Measurements from ENCODE around the gene DPP7.

The DPP7 gene

GRCh38 chr9:137110147-137110910, 4.2 kb downstream of the DPP7 start:
- DNase-seq = no peak

DNA sequence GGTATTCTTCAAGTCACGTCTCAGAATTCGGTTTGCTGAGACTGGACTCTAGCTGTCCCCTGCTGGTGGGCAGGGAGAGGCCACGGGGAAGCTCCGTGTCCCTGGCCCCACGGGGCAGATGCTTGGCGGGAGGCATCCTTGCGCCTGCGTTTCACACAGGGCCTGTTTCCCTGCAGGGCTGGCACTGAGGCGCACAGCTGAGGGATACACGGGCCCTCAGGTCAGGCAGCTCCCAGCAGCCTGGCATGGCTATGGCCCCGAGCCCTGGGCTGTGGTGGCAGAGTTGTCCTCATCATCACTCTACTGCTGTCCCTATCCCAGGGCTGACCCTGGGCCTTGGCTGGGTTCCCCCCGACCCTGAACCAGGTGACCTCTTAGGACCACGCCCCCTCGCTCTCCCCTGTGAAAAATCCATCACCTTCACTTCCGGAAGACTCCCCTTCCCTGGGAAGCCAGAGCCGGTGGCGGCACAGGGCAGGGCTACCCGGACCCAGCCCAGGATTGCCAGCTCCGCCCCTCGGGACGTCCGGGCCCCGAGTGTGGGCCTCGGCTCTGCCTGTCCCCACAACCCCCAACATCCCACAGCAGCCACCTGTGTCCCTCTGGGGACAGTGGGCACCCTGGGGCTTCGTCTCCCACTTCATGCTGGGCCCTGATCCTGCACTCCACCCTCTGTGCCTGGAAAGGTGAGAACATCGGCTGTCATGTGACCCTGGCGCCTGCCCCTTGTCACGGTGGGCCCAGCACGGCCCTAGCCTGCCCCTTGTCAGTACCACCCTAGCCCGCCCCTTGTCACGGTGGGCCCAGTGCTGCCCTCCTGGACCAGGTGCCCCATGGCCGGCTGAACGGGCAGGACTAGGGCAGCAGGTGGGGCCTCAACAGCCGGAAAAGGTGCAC, 5.0 kb downstream of the DPP7 start:
- no peak for DNase-seq

DNA sequence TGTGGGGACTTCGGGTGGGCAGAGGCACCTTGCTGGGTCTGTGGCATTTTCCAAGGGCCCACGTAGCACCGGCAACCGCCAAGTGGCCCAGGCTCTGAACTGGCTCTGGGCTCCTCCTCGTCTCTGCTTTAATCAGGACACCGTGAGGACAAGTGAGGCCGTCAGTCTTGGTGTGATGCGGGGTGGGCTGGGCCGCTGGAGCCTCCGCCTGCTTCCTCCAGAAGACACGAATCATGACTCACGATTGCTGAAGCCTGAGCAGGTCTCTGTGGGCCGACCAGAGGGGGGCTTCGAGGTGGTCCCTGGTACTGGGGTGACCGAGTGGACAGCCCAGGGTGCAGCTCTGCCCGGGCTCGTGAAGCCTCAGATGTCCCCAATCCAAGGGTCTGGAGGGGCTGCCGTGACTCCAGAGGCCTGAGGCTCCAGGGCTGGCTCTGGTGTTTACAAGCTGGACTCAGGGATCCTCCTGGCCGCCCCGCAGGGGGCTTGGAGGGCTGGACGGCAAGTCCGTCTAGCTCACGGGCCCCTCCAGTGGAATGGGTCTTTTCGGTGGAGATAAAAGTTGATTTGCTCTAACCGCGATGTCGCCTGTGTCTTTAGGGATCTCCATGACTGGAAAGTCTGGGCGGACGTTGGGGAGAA, 5.8 kb downstream of the DPP7 start:
- no peak for DNase-seq

DNA sequence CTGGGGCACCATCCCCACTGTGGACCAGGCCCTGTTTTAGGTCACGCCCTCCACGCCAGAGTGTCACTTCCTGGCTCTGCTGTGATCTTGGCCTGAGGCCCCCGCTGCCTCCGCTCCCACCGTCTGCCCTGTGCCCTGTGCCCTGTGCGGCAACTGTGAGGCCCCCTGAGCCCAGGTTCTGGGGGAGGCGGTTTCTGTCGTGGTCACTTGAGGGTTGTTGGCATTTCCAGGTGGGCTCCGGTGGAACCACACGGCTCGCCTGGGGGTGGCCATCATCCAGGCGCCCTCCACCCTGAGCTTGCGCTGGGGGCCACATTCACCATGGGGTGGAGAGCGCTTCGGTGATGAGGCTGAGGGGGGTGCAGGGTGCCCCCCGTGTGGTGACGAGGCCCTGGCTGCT, 6.6 kb downstream of the DPP7 start:
- no peak for DNase-seq

DNA sequence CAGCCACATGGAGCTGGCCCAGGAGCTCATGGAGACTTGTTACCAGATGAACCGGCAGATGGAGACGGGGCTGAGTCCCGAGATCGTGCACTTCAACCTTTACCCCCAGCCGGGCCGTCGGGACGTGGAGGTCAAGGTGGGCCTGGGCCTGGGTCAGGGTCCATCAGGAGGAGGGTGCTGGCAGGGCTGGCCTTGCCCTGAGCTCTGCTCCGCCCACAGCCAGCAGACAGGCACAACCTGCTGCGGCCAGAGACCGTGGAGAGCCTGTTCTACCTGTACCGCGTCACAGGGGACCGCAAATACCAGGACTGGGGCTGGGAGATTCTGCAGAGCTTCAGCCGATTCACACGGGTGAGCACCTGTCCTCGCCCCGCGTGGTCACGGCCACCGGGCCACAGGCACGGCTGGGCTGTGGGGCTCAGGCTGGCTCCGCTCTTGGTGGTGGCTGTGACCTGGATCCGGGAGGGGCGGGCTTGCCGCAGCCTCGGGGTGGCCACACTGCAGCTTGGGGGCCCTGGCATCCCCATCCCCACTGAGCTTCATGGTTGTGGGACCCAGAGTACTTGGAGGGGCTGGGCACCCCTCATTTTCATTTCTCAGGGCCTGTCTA, 7.1 kb downstream of the DPP7 start:
- no peak for DNase-seq

DNA sequence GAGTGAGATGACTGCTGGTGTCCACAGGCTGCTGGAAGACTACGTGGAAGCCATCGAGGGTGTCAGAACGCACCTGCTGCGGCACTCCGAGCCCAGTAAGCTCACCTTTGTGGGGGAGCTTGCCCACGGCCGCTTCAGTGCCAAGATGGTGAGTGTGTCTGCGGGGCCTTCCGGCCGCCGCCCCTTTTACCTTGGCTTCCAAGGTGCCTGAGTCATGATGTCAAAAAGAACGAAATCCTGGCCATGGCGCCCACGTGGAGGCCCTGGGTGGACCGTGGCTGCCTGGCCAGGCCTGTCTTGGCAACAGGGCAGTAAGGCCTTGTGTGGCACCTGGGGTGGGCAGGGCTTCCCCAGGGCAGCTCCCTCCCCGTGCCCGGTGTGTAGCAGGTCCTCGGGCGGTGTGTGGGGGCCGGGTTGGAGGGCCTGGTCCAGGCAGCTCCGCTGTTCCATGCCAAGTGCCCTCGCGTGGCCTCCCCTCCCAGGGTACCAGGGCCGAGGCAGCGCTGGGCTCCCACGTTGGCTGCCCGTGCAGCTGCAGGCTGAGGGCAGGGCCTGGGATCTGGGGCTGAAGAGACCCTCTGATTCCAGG, 7.8 kb downstream of the DPP7 start:
- DNase-seq = no peak

- no peak for DNase-seq
These were observed 8.5 kb downstream of the DPP7 start for GRCh38 chr9:137105814-137106661.

DNA sequence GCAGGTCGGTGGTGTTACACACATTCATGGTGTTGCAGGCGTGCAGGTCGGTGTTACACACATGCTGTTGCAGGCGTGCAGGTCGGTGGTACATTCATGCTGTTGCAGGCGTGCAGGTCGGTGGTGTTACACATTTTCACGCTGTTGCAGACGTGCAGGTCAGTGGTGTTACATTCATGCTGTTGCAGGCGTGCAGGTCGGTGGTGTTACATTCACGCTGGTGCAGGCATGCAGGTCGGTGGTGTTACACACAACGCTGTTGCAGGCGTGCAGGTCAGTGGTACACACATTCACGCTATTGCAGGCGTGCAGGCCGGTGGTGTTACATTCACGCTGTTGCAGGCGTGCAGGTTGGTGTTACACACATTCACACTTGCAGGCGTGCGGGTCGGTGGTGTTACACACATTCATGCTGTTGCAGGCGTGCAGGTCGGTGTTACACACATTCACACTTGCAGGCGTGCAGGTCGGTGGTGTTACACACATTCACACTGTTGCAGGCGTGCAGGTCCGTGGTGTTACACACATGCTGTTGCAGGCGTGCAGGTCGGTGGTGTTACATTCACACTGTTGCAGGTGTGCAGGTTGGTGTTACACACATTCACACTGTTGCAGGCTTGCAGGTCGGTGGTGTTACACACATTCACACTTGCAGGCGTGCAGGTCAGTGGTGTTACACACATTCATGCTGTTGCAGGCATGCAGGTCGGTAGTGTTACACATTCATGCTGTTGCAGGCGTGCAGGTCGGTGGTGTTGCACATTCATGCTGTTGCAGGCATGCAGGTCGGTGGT, 11.1 kb downstream of the DPP7 start:
- DNase-seq = no peak

DNA sequence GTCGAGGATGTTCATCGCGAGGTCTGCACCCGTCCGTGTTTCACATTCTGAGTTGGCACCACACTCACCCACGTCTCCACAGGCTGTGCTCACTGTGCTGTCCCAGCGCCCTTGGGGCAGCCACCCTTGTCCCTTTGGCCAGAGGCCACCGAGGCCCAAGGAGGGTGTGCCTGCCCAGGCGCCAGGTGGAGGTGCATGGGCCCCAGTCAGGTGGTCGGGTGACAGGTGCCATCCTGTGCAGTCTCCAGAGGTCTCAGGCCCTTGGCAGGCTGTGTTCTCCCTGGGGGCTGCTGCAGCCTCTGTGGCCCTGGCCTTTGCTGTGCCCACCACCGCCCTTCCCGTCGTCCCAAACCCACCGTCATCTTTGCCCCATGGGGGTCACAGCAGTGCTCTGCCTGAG, 15.3 kb downstream of the DPP7 start:
- no peak for DNase-seq

- DNase-seq = no peak
These were observed 16.6 kb downstream of the DPP7 start for GRCh38 chr9:137097761-137098462.

GRCh38 chr9:137096785-137097546, 17.6 kb downstream of the DPP7 start:
- no peak for DNase-seq

DNA sequence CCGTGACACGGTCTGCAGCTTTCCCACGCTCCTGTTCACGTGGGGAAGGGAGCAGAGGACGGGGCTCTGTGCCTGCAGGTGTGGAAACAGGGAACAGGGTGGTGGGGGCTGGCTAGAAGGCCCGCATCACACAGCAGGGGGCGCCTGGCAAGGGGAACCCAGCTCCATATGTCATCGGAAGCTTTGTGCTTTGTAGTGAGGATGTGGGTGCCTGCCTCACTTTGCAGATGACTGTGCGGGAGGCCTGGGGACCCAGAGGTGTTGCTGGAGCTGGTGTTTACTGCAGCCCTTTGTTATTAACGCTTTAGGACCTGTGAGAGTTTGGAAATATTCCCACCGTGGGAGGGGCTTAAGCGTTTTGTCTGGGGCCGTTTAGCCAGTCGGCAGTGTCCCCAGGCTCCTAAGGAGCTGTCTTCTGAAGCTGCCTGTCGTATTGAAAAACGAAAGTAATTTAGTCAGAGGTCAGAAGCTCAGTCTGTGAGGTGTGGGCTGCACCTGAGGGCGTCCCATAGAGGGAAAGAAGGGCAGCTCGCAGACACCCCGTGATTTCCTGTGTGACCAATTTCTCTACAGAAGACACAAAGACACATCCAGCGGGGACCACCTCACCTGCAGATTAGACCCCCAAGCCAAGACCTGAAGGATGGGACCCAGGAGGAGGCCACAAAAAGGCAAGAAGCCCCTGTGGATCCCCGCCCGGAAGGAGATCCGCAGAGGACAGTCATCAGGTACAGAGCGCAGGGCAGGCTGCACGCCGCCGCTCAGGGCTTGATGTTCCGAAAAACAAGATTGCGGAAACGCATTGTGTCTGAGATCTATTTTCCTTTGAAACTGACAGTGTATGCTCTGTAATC, 18.6 kb downstream of the DPP7 start:
- no peak for DNase-seq

DNA sequence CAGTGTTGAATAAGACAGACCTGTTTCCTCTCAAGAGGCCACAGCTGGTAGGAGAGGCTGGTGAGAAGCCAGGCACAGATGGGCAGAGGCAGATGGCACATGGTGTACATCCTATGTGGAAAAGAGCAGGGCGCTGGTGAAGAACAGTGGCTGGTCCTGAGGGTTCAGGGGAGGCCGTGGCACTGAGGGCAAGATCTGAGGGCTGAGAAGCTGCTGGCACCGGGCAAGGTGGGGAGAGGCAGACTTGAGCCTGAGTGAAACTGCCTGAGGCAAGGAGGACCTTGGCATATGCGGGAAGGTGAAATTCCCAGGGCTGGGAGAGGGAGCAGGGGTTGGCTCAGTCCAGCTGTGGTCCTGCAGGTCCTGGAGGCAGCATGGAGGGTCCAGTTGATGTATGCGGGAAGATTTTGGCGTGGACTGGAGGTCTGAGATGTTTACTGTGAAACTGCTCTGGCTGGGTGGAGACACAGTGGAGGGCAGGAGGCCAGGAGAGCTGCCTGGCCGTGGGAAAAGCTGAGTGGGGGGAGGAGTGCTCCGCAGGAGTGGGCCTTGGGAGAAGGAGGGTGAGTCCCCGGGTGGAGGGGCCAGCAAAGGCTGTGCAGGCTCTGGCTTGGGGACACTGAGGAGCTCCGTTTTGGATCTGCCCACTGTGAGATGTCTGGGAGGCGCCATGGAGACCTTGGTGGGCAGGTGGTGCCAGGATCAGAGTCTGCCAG, 25.1 kb downstream of the DPP7 start:
- peak; percentile 19 for DNase-seq

GRCh38 chr9:137088121-137088520, 26.4 kb downstream of the DPP7 start:
- DNase-seq = no peak

DNA sequence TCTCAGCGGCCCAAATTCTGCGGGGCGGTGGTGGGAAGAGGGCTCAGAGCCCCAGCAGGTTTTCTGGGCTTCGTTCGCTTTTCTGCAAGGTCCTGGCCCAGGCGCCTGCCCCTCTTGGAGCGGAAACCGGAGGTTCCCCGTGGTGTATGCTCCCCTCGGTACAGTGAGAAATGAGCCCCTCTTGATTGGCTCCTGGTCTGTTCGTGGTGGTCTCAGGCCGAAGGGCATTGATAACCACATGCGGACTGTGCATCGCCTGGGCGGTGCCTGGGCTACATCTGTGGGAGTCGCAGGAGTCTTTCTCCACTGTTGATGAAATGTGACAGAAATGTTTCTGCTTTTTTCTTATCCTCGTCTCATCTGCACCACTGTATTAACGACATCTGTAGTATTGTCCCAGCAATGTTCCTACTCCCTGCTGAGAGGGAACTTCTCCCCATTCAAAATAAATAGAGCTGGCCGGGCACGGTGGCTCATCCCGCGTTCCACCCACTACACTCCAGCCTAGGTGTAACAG, 27.1 kb downstream of the DPP7 start:
- DNase-seq = no peak

GRCh38 chr9:137086531-137087408, 27.8 kb downstream of the DPP7 start, which contains the start of gene MAN1B1:
Gene MAN1B1, plus strand, starts transcription at chr9:137086985. Its CDS starts 15 bp downstream, at chr9:137087000.
- DNase-seq = peak; percentile 96

Measured in NCI-H1694 (cell line).